ENCODE measurements around the gene GNA14. TPM values are rescaled to one million over a fixed set of nuclear protein-coding genes. Genes with fewer than 3 reads are reported as not detected.

The GNA14 gene
- total and polyA plus RNA-seq, 2 donors (not counting 3 experiments of a cell fraction or from before 2014, with no cell fraction given) = 2.1 to 3.3 TPM

DNA sequence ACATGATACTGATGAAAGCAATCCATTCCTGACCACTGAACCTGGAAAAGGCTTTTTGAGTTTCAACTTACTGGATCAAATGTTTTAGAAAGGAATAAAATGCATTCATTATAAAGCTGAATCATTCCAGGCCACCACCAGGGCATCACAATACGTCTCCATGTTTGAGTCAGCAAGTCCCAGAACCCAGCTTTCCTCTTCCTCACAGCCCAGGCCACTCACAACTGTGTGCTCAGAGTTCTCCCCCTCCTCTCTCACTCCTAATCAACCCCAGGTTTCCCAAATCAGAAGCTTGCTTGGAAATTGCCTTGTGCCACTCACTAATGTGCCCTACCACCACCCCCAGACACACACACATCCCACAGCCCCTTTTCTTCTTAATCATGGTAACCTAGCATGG lies 91.7 kb downstream of the GNA14 start:
- H3K9me3 ChIP-seq (replicated peaks; ENCODE audit: control insufficient read depth, insufficient read depth, low read length) = no peaks in the 10 kb centered on the region
- FAIRE-seq (no peak), DNase-seq (ENCODE audit: low read depth, low spot score) (no peak)
- ChIA-PET CTCF (interaction anchor here (1.2 kb wide), 1 partner anchor 28 kb away, joined by 3 read pairs; no protein-coding TSS in a partner anchor), POLR2A (no interaction called here)
- no peak overlapping the region for H3K27ac ChIP-seq (ENCODE audit: insufficient read depth, low read depth, low read length)
- no peaks in the 10 kb centered on the region for H3K27me3 ChIP-seq (ENCODE audit: control insufficient read depth in 2 of 2, insufficient read depth in 2 of 2, low read length in 2 of 2)
- H3K4me2 ChIP-seq (ENCODE audit: insufficient read depth, low read length) = no peak overlapping the region
- no TSS peak for BruUV-seq (replicated peaks)
- no peak for TF ChIP-seq GATA2 (IDR thresholded peaks at IDR 0.05; ENCODE audit: insufficient read depth, insufficient read length, low read depth, low read length)
- TF ChIP-seq MAX (IDR thresholded peaks at IDR 0.05; ENCODE audit: insufficient read depth, insufficient read length) = no peak
- no peaks in the 10 kb centered on the region for H3K79me2 ChIP-seq (ENCODE audit: control insufficient read depth, insufficient read depth, low read length)
- no peaks in the 10 kb centered on the region for H3K9me1 ChIP-seq (replicated peaks; ENCODE audit: control insufficient read depth, extremely low read depth, insufficient read depth, low read length)
- peaks cover 4% of the 10 kb centered on the region for H3K4me1 ChIP-seq (ENCODE audit: control insufficient read depth, extremely low read depth, insufficient read depth, low read length)
- no peaks in the 10 kb centered on the region for H3K36me3 ChIP-seq (ENCODE audit: control insufficient read depth in 2 of 2, extremely low read depth in 1 of 2, insufficient read depth in 2 of 2, low read length in 2 of 2)
- H2AFZ ChIP-seq (ENCODE audit: low read depth, low read length) = no peak overlapping the region
- dilution Hi-C loops (cut with MboI; ENCODE audit: extremely low pct_ligation_motif_present, low sequenced_read_pairs) = no loop called here
- H4K20me1 ChIP-seq (replicated peaks; ENCODE audit: control insufficient read depth, extremely low read depth, insufficient read depth, low read length) = no peaks in the 10 kb centered on the region
- no peak overlapping the region for H3K4me3 ChIP-seq (replicated peaks in 1 of 3; ENCODE audit: insufficient read depth in 1 of 3, low read depth in 1 of 3, low read length in 3 of 3)
- H3K9ac ChIP-seq (replicated peaks; ENCODE audit: extremely low read depth, insufficient read depth, low read length) = no peak overlapping the region
- intact Hi-C loops (cut with micrococcal nuclease) = no loop called here

GRCh38 chr9:77554586-77555105 lies 93.5 kb downstream of the GNA14 start:
- Histone ChIP-seq H3K9me3 (replicated peaks; ENCODE audit: control insufficient read depth, insufficient read depth, low read length) (no peaks in the 10 kb centered on the region), H3K36me3 (ENCODE audit: control insufficient read depth in 2 of 2, extremely low read depth in 1 of 2, insufficient read depth in 2 of 2, low read length in 2 of 2) (no peaks in the 10 kb centered on the region), H3K4me3 (replicated peaks in 1 of 3; ENCODE audit: insufficient read depth in 1 of 3, low read depth in 1 of 3, low read length in 3 of 3) (no peak overlapping the region), H3K27me3 (ENCODE audit: control insufficient read depth in 2 of 2, insufficient read depth in 2 of 2, low read length in 2 of 2) (no peaks in the 10 kb centered on the region), H3K4me1 (ENCODE audit: control insufficient read depth, extremely low read depth, insufficient read depth, low read length) (no peaks in the 10 kb centered on the region), H3K27ac (ENCODE audit: insufficient read depth, low read depth, low read length) (no peak overlapping the region), H2AFZ (ENCODE audit: low read depth, low read length) (no peak overlapping the region), H4K20me1 (replicated peaks; ENCODE audit: control insufficient read depth, extremely low read depth, insufficient read depth, low read length) (no peaks in the 10 kb centered on the region), H3K9ac (replicated peaks; ENCODE audit: extremely low read depth, insufficient read depth, low read length) (no peak overlapping the region), H3K79me2 (ENCODE audit: control insufficient read depth, insufficient read depth, low read length) (no peaks in the 10 kb centered on the region), H3K9me1 (replicated peaks; ENCODE audit: control insufficient read depth, extremely low read depth, insufficient read depth, low read length) (no peaks in the 10 kb centered on the region), H3K4me2 (ENCODE audit: insufficient read depth, low read length) (no peak overlapping the region)
- FAIRE-seq (no peak), DNase-seq (ENCODE audit: low read depth, low spot score) (no peak)
- intact Hi-C loops (cut with micrococcal nuclease) = no loop called here
- dilution Hi-C loops (cut with MboI; ENCODE audit: extremely low pct_ligation_motif_present, low sequenced_read_pairs) = no loop called here
- CTCF ChIA-PET = no interaction called here
- TF ChIP-seq CTCF (IDR thresholded peaks at IDR 0.05; ENCODE audit: extremely low read depth in 1 of 2, insufficient read depth in 1 of 2, low read depth in 1 of 2, low read length in 2 of 2) = no peak
- TF ChIP-seq MYC (IDR thresholded peaks at IDR 0.05; ENCODE audit: low read depth, low read length) = no peak
- no peak for TF ChIP-seq EZH2 (IDR thresholded peaks at IDR 0.05; ENCODE audit: borderline replicate concordance, low read depth, low read length, severe bottlenecking)
- no peak for TF ChIP-seq POLR2A (IDR thresholded peaks at IDR 0.05; ENCODE audit: low read depth, low read length)
- TF ChIP-seq FOS (IDR thresholded peaks at IDR 0.05; ENCODE audit: borderline replicate concordance, insufficient read depth, low read length) = no peak
- no peak for TF ChIP-seq POLR2AphosphoS5 (IDR thresholded peaks at IDR 0.05; ENCODE audit: insufficient read depth, low read depth, low read length)
- TF ChIP-seq JUN (IDR thresholded peaks at IDR 0.05; ENCODE audit: borderline replicate concordance, insufficient read depth, insufficient read length, low read depth) = no peak
- TF ChIP-seq GATA2 (IDR thresholded peaks at IDR 0.05; ENCODE audit: insufficient read depth, insufficient read length, low read depth, low read length) = no peak
- no peak for TF ChIP-seq MAX (IDR thresholded peaks at IDR 0.05; ENCODE audit: insufficient read depth, insufficient read length)
- BruUV-seq (replicated peaks) = no TSS peak
- POLR2A ChIA-PET = no interaction called here
